GM12878 (cell line): ENCODE data around the gene HOXC5. TPM values are rescaled to one million over a fixed set of nuclear protein-coding genes. Genes with fewer than 3 reads are reported as not detected.

Source experiments
- ATAC-seq: fragments of 200-7000 bp; cut with Tn5 transposase; 3 replicates; pipeline ENCODE4 v1.9.1; 2020; ENCODE audit warnings: mild to moderate bottlenecking, moderate library complexity
- BruUV-seq: library from RNA; stranded (reverse); fragments of 400-500 nt; replicated peaks from 2 replicates; lab custom pipeline; 2021; lab: Mats Ljungman, UMichigan
- CTCF ChIA-PET: fragments of 300-600 bp; sonication (Branson Sonifier 250); formaldehyde crosslinking; extraction: SDS; loops from one replicate; lab custom pipeline; 2021; ENCODE audit warnings: inconsistent platforms; lab: Yijun Ruan, JAX
- POLR2A ChIA-PET: fragments of 350-600 bp; formaldehyde crosslinking; extraction: SDS; loops from one replicate; lab custom pipeline; 2021; ENCODE audit warnings: inconsistent platforms; lab: Charles Lee
- RAD21 ChIA-PET: fragments of 300-600 bp; sonication (Branson Sonifier 250); formaldehyde crosslinking; loops from one replicate; lab custom pipeline; 2023; ENCODE audit warnings: antibody characterized with exemption; ENCODE audit not compliant: unreplicated experiment; lab: Charles Lee
- SMC1A ChIA-PET: fragments of 300-600 bp; sonication (Branson Sonifier 250); formaldehyde crosslinking; loops from one replicate; lab custom pipeline; 2023; ENCODE audit not compliant: unreplicated experiment, uncharacterized antibody; lab: Charles Lee
- DNase-seq: peaks from one replicate; pipeline ENCODE4 v3.0.0-alpha.2; 2011; ENCODE audit warnings: low read depth, low spot score
- FAIRE-seq: peaks from 3 replicates; lab custom pipeline; 2011; peaks lifted over from hg19 to GRCh38; lab: Jason Lieb, UNC
- H2AFZ ChIP-seq: 2 replicates; pipeline ENCODE4 v1.6.0; 2011; ENCODE audit warnings: low read depth, low read length, control low read depth; ENCODE audit not compliant: control insufficient read depth
- H3K27ac ChIP-seq: 2 replicates; pipeline ENCODE4 v1.5.1; 2011; ENCODE audit warnings: control low read depth; ENCODE audit not compliant: control insufficient read depth, insufficient read depth
- H3K27me3 ChIP-seq, 2 experiments: replicated peaks in 1 of 2; 2 replicates each; pipeline versions ENCODE4 v1.6.0 to v1.6.1; 2011; ENCODE audit warnings: low read length in 1 of 2; ENCODE audit not compliant: control insufficient read depth in 2 of 2, insufficient read depth in 2 of 2
- H3K36me3 ChIP-seq, 2 experiments: 2 replicates each; pipeline ENCODE4 v1.5.1; 2011; ENCODE audit warnings: low read length in 1 of 2; ENCODE audit not compliant: control insufficient read depth in 2 of 2, insufficient read depth in 2 of 2
- H3K4me1 ChIP-seq: 2 replicates; pipeline ENCODE4 v1.6.1; 2011; ENCODE audit warnings: mild to moderate bottlenecking, low read length, moderate library complexity, mixed read lengths; ENCODE audit not compliant: control insufficient read depth, insufficient read depth
- H3K4me2 ChIP-seq: 2 replicates; pipeline ENCODE4 v1.6.0; 2011; ENCODE audit warnings: control low read depth; ENCODE audit not compliant: control insufficient read depth, insufficient read depth
- H3K4me3 ChIP-seq: fragments of 200-600 bp; sonication (generic); 2 replicates; pipeline ENCODE4 v1.5.1; 2016
- H3K79me2 ChIP-seq: 2 replicates; pipeline ENCODE4 v1.6.0; 2011; ENCODE audit warnings: low read length; ENCODE audit not compliant: control insufficient read depth, insufficient read depth
- H3K9ac ChIP-seq: 2 replicates; pipeline ENCODE4 v1.8.0; 2011; ENCODE audit warnings: low read length, control low read depth, mixed read lengths; ENCODE audit not compliant: control insufficient read depth, insufficient read depth
- H3K9me3 ChIP-seq: replicated peaks from 3 replicates; pipeline ENCODE4 v1.5.1; 2011; ENCODE audit warnings: mild to moderate bottlenecking, low read length; ENCODE audit not compliant: control insufficient read depth, insufficient read depth
- H4K20me1 ChIP-seq: 2 replicates; pipeline ENCODE4 v1.6.0; 2011; ENCODE audit not compliant: control insufficient read depth, insufficient read depth
- CHD1 ChIP-seq: IDR thresholded peaks from 2 replicates; pipeline ENCODE4 v1.6.1; 2012; ENCODE audit warnings: low read depth, low read length, improper control_type of control experiment
- CUX1 ChIP-seq: IDR thresholded peaks from 2 replicates; pipeline ENCODE4 v1.6.1; 2012; ENCODE audit warnings: improper control_type of control experiment, low read depth, low read length; ENCODE audit not compliant: insufficient replicate concordance
- MAX ChIP-seq: IDR thresholded peaks from 2 replicates; pipeline ENCODE4 v1.6.1; 2012; ENCODE audit warnings: low read depth, low read length, improper control_type of control experiment
- PRDM15 ChIP-seq: fragments of 450-650 bp; formaldehyde crosslinking; IDR thresholded peaks from 2 replicates; pipeline ENCODE4 v1.4.0; 2020; ENCODE audit warnings: mild to moderate bottlenecking, moderate library complexity
- ZBED1 ChIP-seq: IDR thresholded peaks from 2 replicates; pipeline ENCODE4 v1.6.1; 2016; ENCODE audit warnings: borderline replicate concordance
- ZBTB40 ChIP-seq: fragments of 450-650 bp; IDR thresholded peaks from 2 replicates; pipeline ENCODE4 v1.6.1; 2016; ENCODE audit warnings: mild to moderate bottlenecking, moderate library complexity, borderline replicate concordance
- WGBS: methylation state at CpG from one replicate; pipeline ENCODE4 v1.1.6; 2016; ENCODE audit warnings: low lambda C conversion rate; ENCODE audit not compliant: insufficient replicate concordance, insufficient coverage; ENCODE audit errors: missing lambda C conversion rate; 5-methylcytosine and 5-hydroxymethylcytosine counted together
- in situ Hi-C: fragments of 300-500 bp; cut with MboI; formaldehyde crosslinking; loops from 9 replicates; pipeline ENCODE4 v1.14.3; 2018; ENCODE audit warnings: mixed read lengths
- intact Hi-C: fragments of 100-400 bp; cut with micrococcal nuclease; formaldehyde crosslinking; loops from one replicate; pipeline ENCODE4 v1.14.2; 2022; ENCODE audit not compliant: unreplicated experiment
- polyA plus RNA-seq, 11 experiments: library from polyadenylated mRNA; depleted of rRNA in 4 of 11; unstranded in 6 of 11; stranded (reverse) in 5 of 11; fragments of >200 nt; fragmentation: Nextera tagmentation in 4 of 11; fragmentation: Illumina TruSeq in 1 of 11; extraction: Ambion mirVana in 4 of 11; extraction: Trizol in 1 of 11; gene quantifications; 1 replicate in 1 of 11; 2 replicates in 10 of 11; pipeline versions ENCODE4 v1.2.1 to v1.2.3, GENCODE V29; 2011 to 2016; ENCODE audit warnings: inconsistent platforms in 2 of 11, missing spikeins in 2 of 11, low read depth in 1 of 11
- total RNA-seq, 4 experiments: library from RNA; depleted of rRNA in 3 of 4; stranded (reverse); fragments of >200 nt in 3 of 4; fragmentation: Illumina TruSeq in 1 of 4; extraction: Trizol in 1 of 4; gene quantifications; 2 replicates each; pipeline versions ENCODE4 v1.2.1 to v1.2.3, GENCODE V29; 2013 to 2021

The HOXC5 gene
- total and polyA plus RNA-seq, 10 of the 15 experiments (the other 5 are each of a cell fraction or from before 2014, with no cell fraction given) = 0.11 TPM; not detected in 9

GRCh38 chr12:54026640-54027441 is 6.0 kb upstream of the HOXC5 start (continued):
- TF ChIP-seq CHD1 = no peak
- no peak for TF ChIP-seq ZBED1
- no peak for TF ChIP-seq CUX1

- H3K9ac ChIP-seq = peak overlapping the region; percentile 31; the same call in 1 of the 2 replicates
- no peaks in the 10 kb centered on the region for H3K79me2 ChIP-seq
- H4K20me1 ChIP-seq = no peaks in the 10 kb centered on the region
- no peaks in the 10 kb centered on the region for H3K36me3 ChIP-seq
- DNase-seq = no peak
- H3K27ac ChIP-seq = no peak overlapping the region
- ATAC-seq = no peak
- peaks cover 5% of the 10 kb centered on the region for H3K4me1 ChIP-seq
- ChIA-PET SMC1A (interaction anchor here (1.0 to 1.4 kb wide), 8 partner anchors 13 to 181 kb away, joined by 3 to 9 read pairs (median 3); partner anchors contain the start of gene SMUG1), RAD21 (interaction anchor here (0.5 to 12.6 kb wide), 6 partner anchors 10 to 321 kb away, joined by 3 to 222 read pairs (median 4); partner anchors contain the start of genes HOXC8 and SMUG1), CTCF (interaction anchor here (0.9 to 13.4 kb wide), 11 partner anchors 11 to 192 kb away, joined by 3 to 343 read pairs (median 13); partner anchors contain the start of genes HOXC10, HOXC4 and SMUG1), POLR2A (interaction anchor here (0.6 to 0.7 kb wide), 2 partner anchors 10 kb away, joined by 3 read pairs; no protein-coding TSS in a partner anchor)
- H3K4me2 ChIP-seq = peak overlapping the region; percentile 66
- no peak for FAIRE-seq
- H3K4me3 ChIP-seq = no peak overlapping the region
- peak overlapping the region; percentile 77 for H2AFZ ChIP-seq
- WGBS = 50% methylated on average over 3 of the region's 3 CpGs
- H3K27me3 ChIP-seq = peaks cover 8 to 22% of the 10 kb centered on the region in 2 experiments
- in situ Hi-C loops = loop anchor here (10.0 kb wide), 2 partner anchors 167 to 337 kb away; partner anchors contain the start of gene GPR84
- no peaks in the 10 kb centered on the region for H3K9me3 ChIP-seq
- intact Hi-C loops = no loop called here
- no TSS peak for BruUV-seq
- TF ChIP-seq ZBTB40 (no peak), PRDM15 (CRISPR knock-in tag) (no peak), MAX (no peak)
Observed at GRCh38 chr12:54027442-54027786, 5.4 kb upstream of the HOXC5 start.
